Uterus (tissue), 2 donors: ENCODE results near the gene ZNF446.

Experiments
- POLR2A ChIP-seq, 2 donors: fragments of 450-650 bp; IDR thresholded peaks; one replicate each; pipeline ENCODE4 v1.6.1; 2016; ENCODE audit warnings: antibody characterized with exemption in 2 of 2, mild to moderate bottlenecking in 1 of 2, moderate library complexity in 1 of 2
- TF ChIP-seq, protein P1 (sequence below), 4 experiments: fragments of 200-600 bp in 2 of 4; fragments of 450-650 bp in 2 of 4; sonication (generic) in 2 of 4; IDR thresholded peaks; one replicate each; pipeline ENCODE4 v1.5.1; 2016 to 2019; ENCODE audit warnings: antibody characterized with exemption in 4 of 4, mild to moderate bottlenecking in 2 of 4, moderate library complexity in 1 of 4

- TF ChIP-seq, protein P1, sequence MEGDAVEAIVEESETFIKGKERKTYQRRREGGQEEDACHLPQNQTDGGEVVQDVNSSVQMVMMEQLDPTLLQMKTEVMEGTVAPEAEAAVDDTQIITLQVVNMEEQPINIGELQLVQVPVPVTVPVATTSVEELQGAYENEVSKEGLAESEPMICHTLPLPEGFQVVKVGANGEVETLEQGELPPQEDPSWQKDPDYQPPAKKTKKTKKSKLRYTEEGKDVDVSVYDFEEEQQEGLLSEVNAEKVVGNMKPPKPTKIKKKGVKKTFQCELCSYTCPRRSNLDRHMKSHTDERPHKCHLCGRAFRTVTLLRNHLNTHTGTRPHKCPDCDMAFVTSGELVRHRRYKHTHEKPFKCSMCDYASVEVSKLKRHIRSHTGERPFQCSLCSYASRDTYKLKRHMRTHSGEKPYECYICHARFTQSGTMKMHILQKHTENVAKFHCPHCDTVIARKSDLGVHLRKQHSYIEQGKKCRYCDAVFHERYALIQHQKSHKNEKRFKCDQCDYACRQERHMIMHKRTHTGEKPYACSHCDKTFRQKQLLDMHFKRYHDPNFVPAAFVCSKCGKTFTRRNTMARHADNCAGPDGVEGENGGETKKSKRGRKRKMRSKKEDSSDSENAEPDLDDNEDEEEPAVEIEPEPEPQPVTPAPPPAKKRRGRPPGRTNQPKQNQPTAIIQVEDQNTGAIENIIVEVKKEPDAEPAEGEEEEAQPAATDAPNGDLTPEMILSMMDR (IDR thresholded peaks at IDR 0.05): no peak
- TF ChIP-seq POLR2A (IDR thresholded peaks at IDR 0.05): no peak
Observed at GRCh38 chr19:58520257-58520599, 44.1 kb downstream of the ZNF446 start.
